ENCODE measurements around the gene GNGT2. TPM values are rescaled to one million over a fixed set of nuclear protein-coding genes. Genes with fewer than 3 reads are reported as not detected.

Gene GNGT2
- total and polyA plus RNA-seq, 2 of the 4 experiments (the other 2 are of a cell fraction) = 0.18 to 0.79 TPM

GRCh38 chr17:49249292-49249794 lies 39.0 kb upstream of the GNGT2 start:
- Histone ChIP-seq H3K56ac (ENCODE audit: extremely low read depth, insufficient read depth, low read length) (no peak overlapping the region), H2AK5ac (ENCODE audit: low read depth, low read length) (no peak overlapping the region), H4K8ac (ENCODE audit: low read depth in 2 of 2, low read length in 2 of 2) (no peak overlapping the region), H2BK20ac (ENCODE audit: low read depth, low read length) (no peak overlapping the region), H3K4ac (ENCODE audit: low read depth, low read length) (no peak overlapping the region), H3K18ac (ENCODE audit: low read depth, low read length) (no peak overlapping the region), H4K5ac (ENCODE audit: low read depth, low read length) (no peak overlapping the region), H2AK9ac (replicated peaks; ENCODE audit: low read depth, low read length, poor library complexity) (no peak overlapping the region), H2BK15ac (ENCODE audit: low read depth, low read length) (no peak overlapping the region), H3K79me1 (ENCODE audit: low read depth in 1 of 2, low read length in 2 of 2) (no peaks in the 10 kb centered on the region), H2BK120ac (ENCODE audit: low read depth, low read length) (no peak overlapping the region), H3K23ac (ENCODE audit: low read depth, low read length) (no peak overlapping the region), H2BK5ac (ENCODE audit: low read depth, low read length, poor library complexity, severe bottlenecking) (no peak overlapping the region), H4K91ac (ENCODE audit: insufficient read depth, low read depth, low read length) (no peak overlapping the region), H3K36me3 (ENCODE audit: control insufficient read depth, insufficient read depth, low read length) (no peaks in the 10 kb centered on the region), H4K20me1 (ENCODE audit: insufficient read depth, low read length) (no peaks in the 10 kb centered on the region), H3K9me3 (ENCODE audit: control insufficient read depth, insufficient read depth, low read length) (no peaks in the 10 kb centered on the region), H3K27ac (ENCODE audit: insufficient read depth, low read length) (no peak overlapping the region), H3K4me2 (ENCODE audit: low read depth, low read length) (no peak overlapping the region), H3K4me3 (ENCODE audit: insufficient read depth, low read depth, low read length) (no peak overlapping the region), H2AFZ (replicated peaks; ENCODE audit: low read length, poor library complexity) (peak overlapping the region; percentile 37), H3K9me1 (ENCODE audit: insufficient read depth, low read length) (no peaks in the 10 kb centered on the region), H3K4me1 (ENCODE audit: control insufficient read depth, insufficient read depth, low read length) (no peaks in the 10 kb centered on the region), H3K27me3 (ENCODE audit: control insufficient read depth, insufficient read depth, low read length) (peaks cover 17% of the 10 kb centered on the region), H3K9ac (ENCODE audit: low read depth, low read length) (no peak overlapping the region), H3K14ac (replicated peaks; ENCODE audit: low read depth, low read length) (no peak overlapping the region)
- in situ Hi-C loops (cut with MboI; ENCODE audit: low sequenced_read_pairs) (no loop called here), dilution Hi-C loops (cut with HindIII; ENCODE audit: low sequenced_read_pairs, unreplicated experiment) (no loop called here), intact Hi-C loops (cut with micrococcal nuclease) (no loop called here)
- 11% methylated on average over 5 of the region's 10 CpGs; no CpG with 5 or more reads in 1 of the 2 experiments for WGBS, 2 experiments (ENCODE audit: extremely low coverage in 2 of 2, insufficient read length in 1 of 2)
- ATAC-seq (ENCODE audit: low read depth) (peak; percentile 48), DNase-seq (no peak)
- ChIA-PET POLR2A (ENCODE audit: unreplicated experiment) (interaction anchor here (0.6 kb wide), 1 partner anchor 69 kb away, joined by 4 read pairs; no protein-coding TSS in a partner anchor), CTCF (no interaction called here)
- no TSS peak for BruUV-seq (replicated peaks)
- TF ChIP-seq CHD1 (IDR thresholded peaks at IDR 0.05; ENCODE audit: low read depth, low read length) (no peak), RAD21 (IDR thresholded peaks at IDR 0.05; ENCODE audit: low read length) (no peak), MXI1 (IDR thresholded peaks at IDR 0.05; ENCODE audit: borderline replicate concordance, low read depth, low read length) (no peak), FOS (IDR thresholded peaks at IDR 0.05; ENCODE audit: low read depth, low read length) (no peak), POLR2A (IDR thresholded peaks at IDR 0.05; ENCODE audit: low read depth, low read length) (no peak), BHLHE40 (IDR thresholded peaks at IDR 0.05; ENCODE audit: low read depth, low read length) (no peak), SMC3 (IDR thresholded peaks at IDR 0.05; ENCODE audit: low read depth, low read length) (no peak)
- TF ChIP-seq, protein P1, sequence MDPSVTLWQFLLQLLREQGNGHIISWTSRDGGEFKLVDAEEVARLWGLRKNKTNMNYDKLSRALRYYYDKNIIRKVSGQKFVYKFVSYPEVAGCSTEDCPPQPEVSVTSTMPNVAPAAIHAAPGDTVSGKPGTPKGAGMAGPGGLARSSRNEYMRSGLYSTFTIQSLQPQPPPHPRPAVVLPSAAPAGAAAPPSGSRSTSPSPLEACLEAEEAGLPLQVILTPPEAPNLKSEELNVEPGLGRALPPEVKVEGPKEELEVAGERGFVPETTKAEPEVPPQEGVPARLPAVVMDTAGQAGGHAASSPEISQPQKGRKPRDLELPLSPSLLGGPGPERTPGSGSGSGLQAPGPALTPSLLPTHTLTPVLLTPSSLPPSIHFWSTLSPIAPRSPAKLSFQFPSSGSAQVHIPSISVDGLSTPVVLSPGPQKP (IDR thresholded peaks at IDR 0.05; ENCODE audit: borderline replicate concordance, low read depth, low read length) = no peak

Data from IMR-90 (cell line).